Measurements from ENCODE around the gene ZNF649.
A peak's percentile ranks its signal among the peaks of the same experiment; 100 is the strongest.
"Not testable (repeated sequence)": the region's sequence is repeated elsewhere in the genome, so short reads cannot be mapped to it uniquely, and the experiment has no call there.

Gene ZNF649

DNA sequence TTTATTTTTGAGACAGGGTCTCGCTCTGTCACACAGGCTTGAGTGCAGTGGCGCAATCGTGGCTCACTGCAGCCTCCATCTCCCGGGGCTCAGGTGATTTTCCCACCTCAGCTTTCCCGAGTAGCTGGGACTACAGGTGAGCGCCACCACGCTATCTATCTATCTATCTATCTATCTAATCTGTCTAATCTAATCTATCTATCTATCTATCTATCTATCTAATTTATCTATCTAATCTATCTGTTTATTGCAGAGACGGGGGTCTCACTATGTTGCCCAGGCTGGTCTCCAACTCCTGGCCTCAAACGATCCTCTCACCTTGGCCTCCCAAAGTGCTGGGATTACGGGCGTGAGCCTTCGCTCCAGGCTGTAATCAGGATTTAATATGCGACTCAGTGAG lies 23.0 kb upstream of the ZNF649 start:
- peak overlapping the region; percentile 88 for H3K4me3 ChIP-seq (ENCODE audit: low read length)
- TF ChIP-seq, protein P1, sequence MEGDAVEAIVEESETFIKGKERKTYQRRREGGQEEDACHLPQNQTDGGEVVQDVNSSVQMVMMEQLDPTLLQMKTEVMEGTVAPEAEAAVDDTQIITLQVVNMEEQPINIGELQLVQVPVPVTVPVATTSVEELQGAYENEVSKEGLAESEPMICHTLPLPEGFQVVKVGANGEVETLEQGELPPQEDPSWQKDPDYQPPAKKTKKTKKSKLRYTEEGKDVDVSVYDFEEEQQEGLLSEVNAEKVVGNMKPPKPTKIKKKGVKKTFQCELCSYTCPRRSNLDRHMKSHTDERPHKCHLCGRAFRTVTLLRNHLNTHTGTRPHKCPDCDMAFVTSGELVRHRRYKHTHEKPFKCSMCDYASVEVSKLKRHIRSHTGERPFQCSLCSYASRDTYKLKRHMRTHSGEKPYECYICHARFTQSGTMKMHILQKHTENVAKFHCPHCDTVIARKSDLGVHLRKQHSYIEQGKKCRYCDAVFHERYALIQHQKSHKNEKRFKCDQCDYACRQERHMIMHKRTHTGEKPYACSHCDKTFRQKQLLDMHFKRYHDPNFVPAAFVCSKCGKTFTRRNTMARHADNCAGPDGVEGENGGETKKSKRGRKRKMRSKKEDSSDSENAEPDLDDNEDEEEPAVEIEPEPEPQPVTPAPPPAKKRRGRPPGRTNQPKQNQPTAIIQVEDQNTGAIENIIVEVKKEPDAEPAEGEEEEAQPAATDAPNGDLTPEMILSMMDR (conservative IDR thresholded peaks at IDR 0.05; ENCODE audit: low read length), result no peak
- no peak for DNase-seq (ENCODE audit: low read depth)

DNA sequence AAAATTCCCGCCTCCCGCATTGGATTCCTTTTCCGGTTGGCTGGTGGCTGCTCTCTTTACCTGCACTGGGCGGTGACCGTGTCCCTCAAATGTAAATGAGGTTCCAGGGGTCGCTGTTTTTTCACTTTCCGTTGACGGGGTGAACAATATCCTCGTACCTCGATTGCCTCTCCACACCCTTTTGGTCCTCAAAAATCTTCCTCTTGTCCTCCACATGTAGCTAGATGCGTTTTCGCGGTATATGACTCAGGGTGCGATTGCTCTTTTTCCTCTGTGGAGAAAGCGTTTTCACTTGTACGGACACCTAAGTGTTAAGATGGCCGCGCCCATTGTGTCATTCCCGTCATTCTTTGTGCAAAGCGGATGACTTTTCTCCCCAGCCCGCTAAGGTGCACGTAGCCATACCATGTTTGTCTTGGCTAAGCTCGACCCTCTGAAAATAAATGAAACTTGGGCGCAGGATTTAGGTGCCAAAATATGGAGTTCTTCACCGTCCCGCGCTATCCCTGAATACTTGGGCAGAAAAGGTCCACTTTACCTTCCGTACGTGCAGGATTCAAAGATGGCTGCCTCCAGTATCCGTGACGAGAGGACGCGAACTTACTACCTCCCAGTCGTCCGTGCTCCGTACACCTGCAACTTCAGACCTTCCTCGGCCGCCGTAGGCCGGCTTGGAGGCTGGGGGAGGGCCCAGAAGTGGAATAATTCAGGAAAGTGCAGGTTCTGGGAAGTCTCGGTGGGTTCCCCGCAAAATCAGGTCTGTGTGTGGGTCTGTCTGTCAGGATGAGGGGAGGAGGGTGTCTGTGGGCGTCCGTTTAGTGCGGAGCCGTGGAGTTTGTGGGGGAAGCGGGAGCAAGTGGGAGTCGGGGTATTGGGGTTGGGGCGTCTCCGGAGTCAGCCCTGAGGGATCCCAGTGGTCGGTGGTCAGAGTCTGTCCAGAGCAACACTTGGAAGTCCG lies 22.2 kb upstream of the ZNF649 start, which contains the start of gene ZNF613:
ZNF613 (plus strand) TSS at position 689 of the 958 bp plus-strand sequence. CDS start 8,749 bp downstream, outside the sequence.
- TF ChIP-seq, protein P1 (conservative IDR thresholded peaks at IDR 0.05; ENCODE audit: low read length), result peak; percentile 30
- peak within 1 kb of the TSS; percentile 88 for H3K4me3 ChIP-seq (ENCODE audit: low read length)
- peak; percentile 90 for DNase-seq (ENCODE audit: low read depth)

DNA sequence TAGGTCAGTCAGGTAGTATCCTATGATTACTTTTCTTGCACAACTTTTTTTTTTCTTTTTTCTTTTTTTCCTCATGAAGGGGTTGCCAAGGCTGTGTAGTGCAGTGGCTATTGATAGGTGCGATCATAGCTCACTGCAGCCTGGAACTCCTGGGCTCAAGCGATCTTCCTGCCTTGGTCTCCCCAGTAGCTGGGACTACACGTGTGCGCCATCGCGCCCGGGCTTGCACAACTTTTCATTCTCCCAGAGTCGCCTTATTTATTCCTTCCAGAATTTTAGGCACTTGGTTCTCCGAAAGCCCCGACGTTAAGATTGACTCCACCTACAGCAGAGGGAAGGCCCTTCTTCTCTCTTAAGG lies 21.6 kb upstream of the ZNF649 start:
- TF ChIP-seq, protein P1 (conservative IDR thresholded peaks at IDR 0.05; ENCODE audit: low read length), result no peak
- H3K4me3 ChIP-seq (ENCODE audit: low read length), result peak overlapping the region; percentile 88
- no peak for DNase-seq (ENCODE audit: low read depth)

DNA sequence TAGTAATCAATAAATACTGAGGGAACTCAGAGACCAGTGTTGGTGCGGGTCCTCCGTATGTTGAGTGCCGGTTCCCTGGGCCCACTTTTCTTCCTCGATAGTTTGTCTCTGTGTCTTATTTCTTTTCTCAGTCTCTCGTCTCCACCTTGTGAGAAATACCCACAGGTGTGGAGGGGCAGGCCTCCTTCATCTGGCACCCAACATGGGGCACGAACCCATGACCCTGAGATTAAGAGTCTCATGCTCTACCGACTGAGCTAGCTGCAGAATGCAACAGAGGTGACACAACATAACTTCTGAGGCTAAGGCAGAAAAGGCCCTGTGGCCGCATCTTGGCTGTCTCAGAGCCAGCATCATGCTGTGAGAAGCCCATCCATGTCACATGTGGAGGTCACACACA lies 17.1 kb upstream of the ZNF649 start:
- H3K4me3 ChIP-seq (ENCODE audit: low read length), result no peak overlapping the region
- DNase-seq (ENCODE audit: low read depth), result no peak
- TF ChIP-seq, protein P1 (conservative IDR thresholded peaks at IDR 0.05; ENCODE audit: low read length), result no peak

DNA sequence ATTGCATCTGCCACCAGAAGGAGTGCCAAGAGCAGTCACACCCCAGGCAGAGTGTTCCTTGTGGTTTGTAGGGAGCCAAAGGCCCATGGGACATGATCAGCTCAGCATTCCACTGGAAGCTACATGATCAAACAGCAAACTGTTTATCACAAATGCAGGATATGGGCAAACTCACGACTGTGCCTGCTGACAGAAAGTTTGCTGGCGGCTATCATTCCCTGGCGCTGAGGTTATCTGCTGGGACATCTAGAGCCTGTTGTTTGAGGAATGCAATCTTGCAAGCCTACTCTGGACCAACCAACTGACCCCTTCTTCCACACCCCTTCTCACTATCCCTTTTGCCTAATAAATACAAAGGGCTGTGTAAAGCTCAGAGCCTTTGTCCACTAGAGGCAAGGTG lies 14.8 kb upstream of the ZNF649 start:
- TF ChIP-seq, protein P1 (conservative IDR thresholded peaks at IDR 0.05; ENCODE audit: low read length), result no peak
- no peak for DNase-seq (ENCODE audit: low read depth)
- no peak overlapping the region for H3K4me3 ChIP-seq (ENCODE audit: low read length)

DNA sequence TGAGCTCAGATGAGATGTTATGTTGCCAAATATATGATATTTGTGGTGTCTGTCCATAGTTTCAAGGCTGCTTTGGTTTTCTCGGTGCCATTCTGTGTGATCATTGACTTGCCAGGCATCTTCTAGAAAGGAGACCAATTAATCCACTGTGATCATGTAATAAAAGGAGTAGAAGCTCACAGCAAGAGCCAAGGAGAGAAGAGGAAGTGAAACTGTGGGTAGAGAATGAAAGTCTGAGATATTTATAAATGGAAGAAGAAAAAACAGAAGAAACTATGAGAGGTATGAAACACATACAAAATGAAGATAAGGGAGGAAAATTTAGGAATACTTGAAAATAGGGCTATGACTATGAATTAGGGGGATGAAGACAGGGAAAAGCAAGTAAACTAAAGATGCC lies 11.3 kb upstream of the ZNF649 start:
- DNase-seq (ENCODE audit: low read depth), result no peak
- no peak overlapping the region for H3K4me3 ChIP-seq (ENCODE audit: low read length)
- TF ChIP-seq, protein P1 (conservative IDR thresholded peaks at IDR 0.05; ENCODE audit: low read length), result no peak

DNA sequence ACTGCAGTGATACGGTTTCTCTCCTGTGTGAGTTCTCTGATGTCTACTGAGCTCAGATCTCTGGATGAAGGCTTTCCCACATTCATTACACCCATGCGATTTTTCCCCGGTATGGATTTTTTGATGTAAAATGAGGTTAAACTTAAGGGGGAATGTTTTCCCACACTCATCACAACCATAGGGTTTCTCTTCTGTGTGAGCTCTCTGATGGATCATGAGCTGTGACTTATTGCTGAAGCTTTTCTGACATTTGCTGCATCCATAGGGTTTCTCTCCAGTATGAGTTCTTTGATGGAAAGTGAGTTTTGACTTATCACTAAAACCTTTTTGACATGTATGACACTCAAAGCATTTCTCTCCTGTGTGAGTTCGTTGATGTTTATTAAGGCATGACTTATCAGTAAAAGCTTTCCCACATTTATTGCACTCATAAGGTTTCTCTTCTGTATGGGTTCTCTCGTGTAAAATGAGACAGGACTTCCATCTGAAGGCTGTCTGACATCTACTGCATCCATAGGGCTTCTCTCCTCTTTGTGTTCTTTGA lies 10.6 kb upstream of the ZNF649 start:
- DNase-seq (ENCODE audit: low read depth), result no peak
- no peak overlapping the region for H3K4me3 ChIP-seq (ENCODE audit: low read length)
- TF ChIP-seq, protein P1 (conservative IDR thresholded peaks at IDR 0.05; ENCODE audit: low read length), result no peak

DNA sequence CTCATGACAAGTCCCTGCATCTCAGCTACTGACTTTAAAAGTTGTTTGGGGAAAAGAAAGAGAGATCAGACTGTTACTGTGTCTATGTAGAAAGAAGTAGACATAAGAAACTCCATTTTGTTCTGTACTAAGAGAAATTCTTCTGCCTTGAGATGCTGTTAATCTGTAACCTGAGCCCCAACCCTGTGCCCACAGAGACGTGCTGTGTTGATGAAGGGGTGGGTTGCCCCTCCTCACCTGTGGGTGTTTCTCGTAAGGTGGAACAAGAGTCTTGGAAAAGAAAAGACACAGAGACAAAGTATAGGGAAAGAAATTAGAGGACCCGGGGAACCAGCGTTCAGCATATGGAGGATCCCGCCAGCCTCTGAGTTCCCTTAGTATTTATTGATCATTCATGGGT lies 3.2 kb upstream of the ZNF649 start:
- not testable (repeated sequence) for DNase-seq (ENCODE audit: low read depth); H3K4me3 ChIP-seq (ENCODE audit: low read length)

DNA sequence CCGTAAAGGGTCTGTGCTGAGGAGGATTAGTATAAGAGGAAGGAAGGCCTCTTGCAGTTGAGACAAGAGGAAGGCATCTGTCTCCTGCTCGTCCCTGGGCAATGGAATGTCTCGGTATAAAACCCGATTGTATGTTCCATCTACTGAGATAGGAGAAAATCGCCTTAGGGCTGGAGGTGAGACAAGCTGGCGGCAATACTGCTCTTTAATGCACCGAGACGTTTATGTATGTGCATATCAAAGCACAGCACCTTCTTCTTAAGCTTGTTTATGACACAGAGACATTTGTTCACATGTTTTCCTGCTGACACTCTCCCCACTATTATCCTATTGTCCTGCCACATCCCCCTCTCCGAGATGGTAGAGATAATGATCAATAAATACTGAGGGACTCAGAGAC lies 1.3 kb upstream of the ZNF649 start:
- not testable (repeated sequence) for DNase-seq (ENCODE audit: low read depth); H3K4me3 ChIP-seq (ENCODE audit: low read length)

DNA sequence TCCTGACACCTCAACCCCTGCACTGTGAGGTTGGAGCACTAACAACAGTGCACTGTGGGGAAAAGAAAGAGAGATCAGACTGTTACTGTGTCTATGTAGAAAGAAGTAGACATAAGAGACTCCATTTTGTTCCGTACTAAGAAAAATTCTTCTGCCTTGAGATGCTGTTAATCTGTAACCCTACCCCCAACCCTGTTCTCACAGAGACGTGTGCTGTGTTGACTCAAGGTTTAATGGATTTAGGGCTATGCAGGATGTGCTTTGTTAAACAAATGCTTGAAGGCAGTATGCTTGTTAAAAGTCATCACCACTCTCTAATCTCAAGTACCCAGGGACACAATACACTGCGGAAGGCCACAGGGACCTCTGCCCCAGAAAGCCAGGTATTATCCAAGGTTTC lies 822 bp upstream of the ZNF649 start:
- not testable (repeated sequence) for DNase-seq (ENCODE audit: low read depth); H3K4me3 ChIP-seq (ENCODE audit: low read length)

All from AG10803 (cell line).